Measurements from ENCODE around the gene ST8SIA2. TPM values are rescaled to one million over a fixed set of nuclear protein-coding genes. Genes with fewer than 3 reads are reported as not detected.

Gene ST8SIA2
- total and polyA plus RNA-seq, 10 of the 15 experiments (the other 5 are each of a cell fraction or from before 2014, with no cell fraction given): not detected

GRCh38 chr15:92413510-92413909 is 19.8 kb downstream of the ST8SIA2 start (continued):
- TF ChIP-seq ZBTB40 (IDR thresholded peaks at IDR 0.05; ENCODE audit: borderline replicate concordance): no peak
- no peak for TF ChIP-seq ZNF622 (IDR thresholded peaks at IDR 0.05)
- TF ChIP-seq EZH2 (IDR thresholded peaks at IDR 0.05; ENCODE audit: borderline replicate concordance, control insufficient read depth, low read depth, low read length): no peak

- TF ChIP-seq SMAD5 (IDR thresholded peaks at IDR 0.05; ENCODE audit: low read depth): no peak
- no peak for TF ChIP-seq ZBTB11 (CRISPR knock-in tag; IDR thresholded peaks at IDR 0.05)
- no peak for TF ChIP-seq ZNF24 (IDR thresholded peaks at IDR 0.05)
- no peak for TF ChIP-seq TCF7 (IDR thresholded peaks at IDR 0.05; ENCODE audit: borderline replicate concordance)
- no peak for TF ChIP-seq ZNF207 (IDR thresholded peaks at IDR 0.05; ENCODE audit: borderline replicate concordance)
- ChIA-PET CTCF (no interaction called here), RAD21 (ENCODE audit: unreplicated experiment) (no interaction called here), POLR2A (no interaction called here), SMC1A (ENCODE audit: uncharacterized antibody, unreplicated experiment) (no interaction called here)
- intact Hi-C loops (cut with micrococcal nuclease; ENCODE audit: unreplicated experiment) (no loop called here), in situ Hi-C loops (cut with MboI) (no loop called here)
- H3K9me3 ChIP-seq (replicated peaks; ENCODE audit: control insufficient read depth, insufficient read depth, low read length): no peaks in the 10 kb centered on the region
- FAIRE-seq (no peak), ATAC-seq (no peak), DNase-seq (ENCODE audit: low read depth, low spot score) (no peak)
- no peaks in the 10 kb centered on the region for H3K4me1 ChIP-seq (ENCODE audit: control insufficient read depth, insufficient read depth, low read length)
- no TSS peak for BruUV-seq (replicated peaks)
- H3K27ac ChIP-seq (ENCODE audit: control insufficient read depth, insufficient read depth): no peak overlapping the region
- 40% methylated on average over 9 of the region's 9 CpGs for WGBS (ENCODE audit: insufficient coverage, insufficient replicate concordance, low lambda C conversion rate, missing lambda C conversion rate)
- no peak overlapping the region for H3K4me3 ChIP-seq
- no peak overlapping the region for H3K4me2 ChIP-seq (ENCODE audit: control insufficient read depth, insufficient read depth)
- H3K27me3 ChIP-seq (replicated peaks in 1 of 2; ENCODE audit: control insufficient read depth in 2 of 2, insufficient read depth in 2 of 2, low read length in 1 of 2): no peaks in the 10 kb centered on the region
- H2AFZ ChIP-seq (ENCODE audit: control insufficient read depth, low read depth, low read length): no peak overlapping the region
- no peaks in the 10 kb centered on the region for H4K20me1 ChIP-seq (ENCODE audit: control insufficient read depth, insufficient read depth)
- no peak overlapping the region for H3K9ac ChIP-seq (ENCODE audit: control insufficient read depth, insufficient read depth, low read length)
- H3K36me3 ChIP-seq (ENCODE audit: control insufficient read depth in 2 of 2, insufficient read depth in 2 of 2, low read length in 1 of 2): no peaks in the 10 kb centered on the region
- no peaks in the 10 kb centered on the region for H3K79me2 ChIP-seq (ENCODE audit: control insufficient read depth, insufficient read depth, low read length)
Measured at GRCh38 chr15:92415639-92416297, 22.1 kb downstream of the ST8SIA2 start.
